Natural killer cell treated with Interleukin-12 subunit alpha and Interleukin-12 subunit beta and Interleukin-15 and Interleukin-18, amount 100 ng/mL, for 72 hours (primary cell): Measurements from ENCODE around the gene GNL1. TPM values are rescaled to one million over a fixed set of nuclear protein-coding genes. Genes with fewer than 3 reads are reported as not detected.
A peak's percentile ranks its signal among the peaks of the same experiment; 100 is the strongest.

Experiments used
- ATAC-seq, 2 donors: fragments of 150-1000 bp; cut with Tn5 transposase in 1 of 2; sonication (Bioruptor Pico), chemical (Tn5 transposase) in 1 of 2; 2 replicates each; pipeline ENCODE4 v1.10.0; 2021
- DNase-seq: peaks from one replicate; pipeline ENCODE4 v3.0.0; 2022; ENCODE audit warnings: low spot score
- H3K27ac Mint-ChIP-seq, 2 donors: 1 replicate in 1 of 2; 2 replicates in 1 of 2; pipeline ENCODE4 v1.8.0; 2022; ENCODE audit warnings: mixed read lengths in 2 of 2, mild to moderate bottlenecking in 1 of 2, moderate library complexity in 1 of 2
- H3K27me3 Mint-ChIP-seq, 2 donors: 1 replicate in 1 of 2; 2 replicates in 1 of 2; pipeline ENCODE4 v1.8.0; 2022; ENCODE audit warnings: mixed read lengths in 2 of 2
- H3K36me3 Mint-ChIP-seq: one replicate; pipeline ENCODE4 v1.8.0; 2022; ENCODE audit warnings: mixed read lengths
- H3K4me1 Mint-ChIP-seq, 2 donors: 1 replicate in 1 of 2; 2 replicates in 1 of 2; pipeline ENCODE4 v1.8.0; 2022; ENCODE audit warnings: low read depth in 2 of 2, mixed read lengths in 2 of 2, mild to moderate bottlenecking in 1 of 2
- H3K4me3 Mint-ChIP-seq: one replicate; pipeline ENCODE4 v1.8.0; 2022; ENCODE audit warnings: mixed read lengths
- H3K9me3 Mint-ChIP-seq: 2 replicates; pipeline ENCODE4 v1.8.0; 2022; ENCODE audit warnings: mixed read lengths
- total RNA-seq, 2 donors: library from RNA; stranded (reverse); gene quantifications; one replicate each; pipeline ENCODE4 v1.2.3, GENCODE V29; 2022

Gene GNL1
- total RNA-seq, 2 donors from 2014 or later, result 59.8 to 70.5 TPM

- H3K27me3 Mint-ChIP-seq, result no peaks in the 10 kb centered on the region
- DNase-seq (no peak), ATAC-seq (no peak)
- no peaks in the 10 kb centered on the region for H3K9me3 Mint-ChIP-seq
- H3K27ac Mint-ChIP-seq, result peak overlapping the region; percentile 95 to 98
- H3K4me3 Mint-ChIP-seq, result peak overlapping the region; percentile 98
- H3K4me1 Mint-ChIP-seq, result peaks cover 64 to 78% of the 10 kb centered on the region in 2 donors
- H3K36me3 Mint-ChIP-seq, result peaks cover 38% of the 10 kb centered on the region
Measured at GRCh38 chr6:30491991-30492952, 64.0 kb downstream of the GNL1 start.

Other genes starting within 250 kb of the GNL1 start
- gene TRIM39, start 229.6 kb downstream of the GNL1 start, total RNA-seq, result 10 to 100 TPM; 16.6 to 21.4 TPM
- gene RPP21, start 211.3 kb downstream of the GNL1 start, total RNA-seq, result 10 to 100 TPM; 23.2 to 37.8 TPM
- 100 to 1,000 TPM; 355 to 567 TPM for gene HLA-E, start 67.0 kb downstream of the GNL1 start, total RNA-seq
- gene PRR3, start 806 bp upstream of the GNL1 start, total RNA-seq, result 10 to 100 TPM; 13.0 to 23.8 TPM
- gene ABCF1, start 15.0 kb upstream of the GNL1 start, total RNA-seq, result 100 to 1,000 TPM in 1 of 2 donors, 10 to 100 TPM in 1; 94.8 to 122 TPM
- gene PPP1R10, start 60.8 kb upstream of the GNL1 start, total RNA-seq, result 100 to 1,000 TPM in 1 of 2 donors, 10 to 100 TPM in 1; 97.9 to 119 TPM
- 10 to 100 TPM; 43.9 to 58.4 TPM for gene MRPS18B, start 61.4 kb upstream of the GNL1 start, total RNA-seq
- 10 to 100 TPM in 1 of 2 donors, 1 to 10 TPM in 1; 7.3 to 15.8 TPM for gene ATAT1, start 70.4 kb upstream of the GNL1 start, total RNA-seq
- 10 to 100 TPM; 29.6 to 32.5 TPM for gene C6orf136, start 90.6 kb upstream of the GNL1 start, total RNA-seq
- 10 to 100 TPM; 50.7 to 64.2 TPM for gene DHX16, start 116.5 kb upstream of the GNL1 start, total RNA-seq
- 100 to 1,000 TPM; 168 to 271 TPM for gene PPP1R18, start 130.2 kb upstream of the GNL1 start, total RNA-seq
- gene NRM, start 134.5 kb upstream of the GNL1 start, total RNA-seq, result 10 to 100 TPM; 11.7 to 24.2 TPM
- 100 to 1,000 TPM in 1 of 2 donors, 10 to 100 TPM in 1; 64.1 to 118 TPM for gene MDC1, start 160.8 kb upstream of the GNL1 start, total RNA-seq
- gene TUBB, start 163.9 kb upstream of the GNL1 start, total RNA-seq, result 1,000 to 10,000 TPM in 1 of 2 donors, 100 to 1,000 TPM in 1; 938 to 1,043 TPM
- gene FLOT1, start 186.2 kb upstream of the GNL1 start, total RNA-seq, result 100 to 1,000 TPM; 219 to 319 TPM
- 100 to 1,000 TPM; 128 to 346 TPM for gene IER3, start 188.1 kb upstream of the GNL1 start, total RNA-seq